Osteocyte (in vitro differentiated cells): ENCODE measurements around the gene NLRC5. TPM values are rescaled to one million over a fixed set of nuclear protein-coding genes. Genes with fewer than 3 reads are reported as not detected.

Experiments used
- DNase-seq: peaks from one replicate; pipeline ENCODE4 v3.0.0; 2021; ENCODE audit warnings: mixed read lengths; ENCODE audit not compliant: unreplicated experiment; ENCODE audit errors: extremely low spot score
- H3K27ac Mint-ChIP-seq: one replicate; pipeline ENCODE4 v1.8.0; 2021; ENCODE audit warnings: mild to moderate bottlenecking, mixed read lengths; ENCODE audit not compliant: unreplicated experiment
- H3K27me3 Mint-ChIP-seq: one replicate; pipeline ENCODE4 v1.8.0; 2021; ENCODE audit warnings: mixed read lengths; ENCODE audit not compliant: unreplicated experiment
- H3K36me3 Mint-ChIP-seq: one replicate; pipeline ENCODE4 v1.8.0; 2021; ENCODE audit warnings: mixed read lengths; ENCODE audit not compliant: unreplicated experiment
- H3K4me1 Mint-ChIP-seq: one replicate; pipeline ENCODE4 v1.8.0; 2021; ENCODE audit warnings: mixed read lengths; ENCODE audit not compliant: unreplicated experiment
- H3K4me3 Mint-ChIP-seq: one replicate; pipeline ENCODE4 v1.8.0; 2021; ENCODE audit warnings: mild to moderate bottlenecking, moderate library complexity, mixed read lengths; ENCODE audit not compliant: unreplicated experiment
- H3K9me3 Mint-ChIP-seq: one replicate; pipeline ENCODE4 v1.8.0; 2021; ENCODE audit warnings: mixed read lengths; ENCODE audit not compliant: unreplicated experiment
- CTCF ChIP-seq: fragments of 200-600 bp; sonication (generic); IDR thresholded peaks from 2 replicates; pipeline ENCODE4 v1.5.0; 2021; ENCODE audit warnings: antibody characterized with exemption, mild to moderate bottlenecking, moderate library complexity
- total RNA-seq: library from RNA; stranded (reverse); gene quantifications from 2 replicates; pipeline ENCODE4 v1.2.1, GENCODE V29; 2021

The NLRC5 gene
- total RNA-seq, 1 donor from 2014 or later = 24.7 TPM

GRCh38 chr16:57123974-57124674, 134.8 kb downstream of the NLRC5 start:
- Mint-ChIP-seq H3K27me3 (no peaks in the 10 kb centered on the region), H3K27ac (no peak overlapping the region), H3K4me1 (no peaks in the 10 kb centered on the region), H3K9me3 (no peaks in the 10 kb centered on the region), H3K4me3 (no peak overlapping the region), H3K36me3 (peaks cover 18% of the 10 kb centered on the region)
- no peak for DNase-seq
- TF ChIP-seq CTCF = no peak

- no peaks in the 10 kb centered on the region for H3K4me1 Mint-ChIP-seq
- no peaks in the 10 kb centered on the region for H3K27me3 Mint-ChIP-seq
Observed at GRCh38 chr16:57125376-57125775, 136.0 kb downstream of the NLRC5 start.

GRCh38 chr16:57125969-57126368, 136.6 kb downstream of the NLRC5 start:
- no peaks in the 10 kb centered on the region for H3K27me3 Mint-ChIP-seq
- DNase-seq = no peak
- no peak overlapping the region for H3K4me3 Mint-ChIP-seq
- peaks cover 18% of the 10 kb centered on the region for H3K36me3 Mint-ChIP-seq
- no peaks in the 10 kb centered on the region for H3K9me3 Mint-ChIP-seq
- H3K4me1 Mint-ChIP-seq = no peaks in the 10 kb centered on the region
- no peak overlapping the region for H3K27ac Mint-ChIP-seq
- TF ChIP-seq CTCF = no peak

More at GRCh38 chr16:57125376-57125775, 136.0 kb downstream of the NLRC5 start:
- no peak for DNase-seq
- H3K4me3 Mint-ChIP-seq = no peak overlapping the region
- TF ChIP-seq CTCF = no peak
- H3K36me3 Mint-ChIP-seq = peaks cover 18% of the 10 kb centered on the region
- H3K9me3 Mint-ChIP-seq = no peaks in the 10 kb centered on the region
- H3K27ac Mint-ChIP-seq = no peak overlapping the region

- no peak for DNase-seq
- no peak overlapping the region for H3K4me3 Mint-ChIP-seq
- no peaks in the 10 kb centered on the region for H3K4me1 Mint-ChIP-seq
- no peak for TF ChIP-seq CTCF
- H3K9me3 Mint-ChIP-seq = no peaks in the 10 kb centered on the region
- no peak overlapping the region for H3K27ac Mint-ChIP-seq
- H3K36me3 Mint-ChIP-seq = peaks cover 14% of the 10 kb centered on the region
- no peaks in the 10 kb centered on the region for H3K27me3 Mint-ChIP-seq
Observed at GRCh38 chr16:57126411-57126810, 137.1 kb downstream of the NLRC5 start.

GRCh38 chr16:57127037-57127763, 137.8 kb downstream of the NLRC5 start:
- TF ChIP-seq CTCF = no peak
- no peak for DNase-seq
- Mint-ChIP-seq H3K4me3 (no peak overlapping the region), H3K27me3 (no peaks in the 10 kb centered on the region), H3K27ac (no peak overlapping the region), H3K9me3 (no peaks in the 10 kb centered on the region), H3K36me3 (peaks cover 12% of the 10 kb centered on the region), H3K4me1 (no peaks in the 10 kb centered on the region)
